IPS-NIHi11 (cell line): Measurements from ENCODE around the gene MASP1.
"Not testable (repeated sequence)": the region's sequence is repeated elsewhere in the genome, so short reads cannot be mapped to it uniquely, and the experiment has no call there.

Experiments
- DNase-seq: peaks from one replicate; pipeline ENCODE4 v3.0.0; 2012; ENCODE audit warnings: mixed read lengths, low spot score

The MASP1 gene

DNA sequence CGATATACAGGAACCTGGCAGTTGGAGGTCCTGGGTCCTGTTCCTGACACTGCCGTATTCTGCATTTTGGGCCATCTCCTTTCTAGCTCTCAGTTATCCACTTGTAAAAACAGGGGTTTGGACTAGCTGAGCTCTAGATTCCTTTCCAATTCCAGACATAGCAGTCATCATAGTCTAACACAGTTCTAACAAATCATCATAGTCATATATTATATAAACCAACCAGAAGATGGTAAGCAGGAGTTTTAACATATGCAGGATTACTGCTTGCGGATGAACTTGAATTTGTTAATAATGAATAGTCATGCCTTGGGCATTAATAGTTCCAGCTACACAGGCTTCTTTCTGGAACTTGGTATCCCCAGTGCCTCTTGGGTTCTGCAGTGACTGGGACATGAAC lies 26.6 kb downstream of the MASP1 start:
- DNase-seq: no peak

DNA sequence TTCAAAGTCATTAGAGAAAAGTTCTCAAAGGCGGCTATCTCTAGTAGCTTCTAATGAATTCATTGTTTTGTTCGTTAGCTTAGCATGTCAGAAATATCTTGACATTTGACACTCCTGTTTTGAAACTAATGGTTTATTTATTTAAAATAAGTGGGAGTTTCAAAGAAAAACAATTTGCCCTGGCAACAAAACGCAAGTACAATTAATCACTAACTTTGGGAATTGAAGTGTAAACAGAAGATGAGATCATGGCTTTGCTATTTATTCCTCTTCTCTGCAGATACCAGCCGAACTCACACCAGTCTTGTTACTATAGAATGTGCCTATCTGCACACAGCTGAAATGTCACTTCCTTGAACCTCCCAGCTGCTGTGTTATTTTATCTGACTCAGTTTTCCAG lies 27.5 kb downstream of the MASP1 start:
- no peak for DNase-seq

DNA sequence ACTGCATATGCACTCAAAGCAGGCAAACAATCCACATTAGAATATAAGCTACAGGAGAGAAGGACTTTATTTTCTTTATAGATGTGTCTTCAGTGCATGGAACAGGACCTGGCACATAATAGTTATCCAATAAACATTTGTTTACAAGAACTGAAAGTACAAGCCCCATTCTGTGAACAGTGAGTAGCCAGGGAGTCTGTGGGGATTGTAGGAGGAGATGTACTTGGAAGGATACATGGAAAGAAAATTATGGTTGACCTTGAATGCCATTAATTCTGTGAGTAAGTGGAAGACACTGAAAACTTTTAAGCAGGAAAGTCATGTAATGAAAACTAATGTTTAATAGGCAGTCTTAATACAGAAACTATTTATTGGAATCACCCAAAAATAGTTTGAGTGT lies 28.3 kb downstream of the MASP1 start:
- DNase-seq: no peak

DNA sequence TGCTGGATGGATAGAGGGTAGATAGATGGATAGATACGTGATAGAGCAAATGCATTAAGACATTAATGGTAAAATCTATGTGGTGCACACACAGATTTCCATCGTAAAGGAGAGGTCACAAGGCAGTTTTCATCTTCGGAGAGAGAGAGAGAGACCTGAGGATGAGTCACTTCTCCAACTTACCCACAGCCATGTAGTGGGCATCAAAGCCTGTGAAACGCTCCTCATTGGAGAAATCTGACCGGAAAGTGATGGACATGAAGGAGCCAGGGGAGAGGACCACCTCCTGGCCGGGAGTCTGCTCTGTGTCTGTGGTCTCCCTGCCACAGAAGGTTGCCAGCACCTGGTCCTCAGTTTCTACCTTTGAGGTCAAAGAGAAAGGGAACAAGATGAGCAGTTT lies 29.2 kb downstream of the MASP1 start:
- DNase-seq: no peak

DNA sequence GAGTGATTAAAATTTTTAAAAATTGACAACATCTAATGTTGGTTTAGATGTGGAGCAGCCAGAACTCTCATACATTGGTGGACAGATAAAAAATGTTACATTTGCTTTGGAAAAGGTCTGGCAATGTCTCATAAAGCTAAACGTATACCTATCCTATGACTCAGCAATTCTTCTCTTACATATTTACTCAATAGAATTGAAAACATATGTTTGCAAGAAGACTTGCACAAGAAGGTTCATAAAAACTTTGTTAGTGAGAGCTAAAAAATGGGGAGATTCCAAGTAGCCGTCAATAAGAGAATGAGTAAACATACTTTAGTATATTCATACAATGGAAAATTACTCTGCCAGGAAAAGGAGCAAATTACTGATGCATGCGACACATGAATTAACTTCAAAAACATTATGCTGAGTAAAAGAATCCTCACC lies 30.0 kb downstream of the MASP1 start:
- DNase-seq: no peak

DNA sequence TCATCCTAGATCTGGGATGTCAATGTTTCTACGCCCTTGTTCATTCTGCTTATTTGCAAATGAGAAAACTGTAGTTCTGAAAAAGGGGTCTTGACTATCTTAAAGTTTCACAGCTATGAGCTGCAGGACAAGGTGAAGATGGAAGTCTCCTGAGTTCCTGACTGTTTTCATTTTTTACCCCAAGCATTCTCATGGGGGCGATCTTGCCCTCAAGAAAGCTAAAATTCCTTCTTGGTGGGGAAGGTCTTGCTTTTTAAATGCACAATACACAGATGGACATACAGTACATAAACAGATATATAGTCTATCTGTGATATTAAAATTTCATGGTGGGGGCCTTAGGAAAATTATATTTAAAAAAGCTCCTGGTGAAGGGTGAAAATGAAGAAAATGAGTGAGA lies 32.4 kb downstream of the MASP1 start:
- no peak for DNase-seq

DNA sequence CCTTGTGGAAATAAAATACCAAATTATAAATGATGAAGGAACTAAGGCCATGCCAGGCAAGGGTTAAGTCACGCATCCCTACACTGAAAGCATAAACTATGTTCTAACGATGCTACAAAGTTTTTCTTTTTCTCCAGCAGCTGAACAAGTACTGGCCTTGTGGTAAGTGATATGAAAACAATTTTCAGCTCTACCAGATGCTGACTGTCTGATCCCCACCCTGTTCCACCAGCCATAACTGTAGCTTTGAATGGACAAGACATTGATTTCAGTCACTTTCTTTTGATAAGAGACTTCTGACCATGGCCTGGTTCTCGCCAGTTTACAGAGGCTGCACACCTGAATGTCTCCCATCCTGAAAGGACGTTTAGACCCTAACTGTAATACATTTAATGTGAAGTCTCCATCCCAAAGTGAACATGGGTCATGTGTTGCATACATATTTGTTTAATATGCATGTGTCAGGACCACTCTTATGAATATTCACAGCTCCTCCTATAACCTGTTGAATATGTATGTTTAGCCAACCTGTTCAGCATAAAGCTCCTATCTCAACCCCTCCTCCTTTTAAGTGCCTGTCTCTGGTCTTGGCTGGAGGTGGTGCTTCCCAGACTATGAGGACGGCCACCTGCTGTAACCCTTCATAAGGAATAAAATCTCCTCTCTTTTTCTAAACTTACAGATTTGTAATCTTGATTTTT lies 33.4 kb downstream of the MASP1 start:
- DNase-seq: no peak

DNA sequence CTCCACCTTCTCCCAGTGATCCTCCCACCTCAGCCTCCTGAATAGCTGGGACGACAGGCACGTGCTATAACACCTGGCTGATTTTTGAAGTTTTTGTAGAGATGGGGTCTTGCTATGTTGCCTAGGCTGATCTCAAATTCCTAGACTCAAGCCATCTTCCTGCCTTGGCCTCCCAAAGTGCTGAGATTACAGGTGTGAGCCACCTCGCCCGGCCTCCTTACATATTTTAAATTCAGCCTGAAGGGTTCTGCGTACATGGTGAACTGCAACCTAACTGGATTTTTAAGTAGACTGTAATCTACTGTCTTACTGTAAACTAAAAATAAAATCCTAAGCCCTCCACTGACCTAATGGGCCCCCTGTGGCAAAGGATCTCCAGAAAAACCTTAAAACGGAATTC lies 34.1 kb downstream of the MASP1 start:
- no peak for DNase-seq

DNA sequence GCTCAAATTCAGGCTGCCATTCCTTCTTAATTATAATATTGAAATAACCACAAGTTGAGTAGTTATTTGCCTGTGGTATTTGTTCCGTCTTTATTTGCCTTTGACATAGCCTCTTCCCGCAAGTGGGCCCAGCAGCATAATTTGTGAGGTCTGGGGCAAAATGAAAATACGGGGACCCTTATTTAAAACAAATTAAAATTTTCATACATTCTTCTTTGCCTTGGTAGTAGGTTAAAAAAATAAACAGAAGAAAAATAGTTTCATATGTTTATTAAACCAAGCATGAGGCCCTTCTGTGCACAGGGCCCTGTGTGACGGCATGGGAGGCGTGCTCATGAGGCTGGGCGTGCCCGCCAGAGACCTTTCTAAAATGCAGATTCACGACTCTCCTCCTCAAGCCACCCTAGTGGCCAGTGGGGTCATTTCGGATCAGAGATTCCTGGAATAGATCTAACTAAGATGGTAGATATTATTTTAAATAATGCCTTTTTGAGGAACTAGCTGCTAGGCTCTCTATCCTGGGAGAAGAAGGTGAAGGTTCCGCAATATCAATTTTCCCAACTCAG lies 35.4 kb downstream of the MASP1 start:
- DNase-seq: peak; percentile 34

DNA sequence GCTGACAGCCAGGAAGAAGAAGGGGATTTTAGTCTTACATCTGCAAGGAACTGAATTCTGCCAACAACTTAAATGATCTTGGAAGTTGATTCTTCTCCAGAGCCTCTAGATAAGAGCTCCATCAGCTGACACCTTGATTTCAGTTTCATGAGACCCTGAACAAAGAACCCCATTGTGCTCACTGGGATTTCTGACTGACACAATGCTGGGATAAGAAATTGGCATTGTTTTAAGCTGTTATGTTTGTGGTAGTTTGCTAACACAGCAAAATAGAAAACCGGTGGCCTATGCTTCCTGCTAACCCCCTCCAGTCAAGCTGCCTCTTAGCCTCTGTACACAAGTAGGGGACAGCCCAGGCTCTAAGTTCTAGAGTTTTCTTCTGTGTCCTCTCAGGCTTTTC lies 36.2 kb downstream of the MASP1 start:
- no peak for DNase-seq

DNA sequence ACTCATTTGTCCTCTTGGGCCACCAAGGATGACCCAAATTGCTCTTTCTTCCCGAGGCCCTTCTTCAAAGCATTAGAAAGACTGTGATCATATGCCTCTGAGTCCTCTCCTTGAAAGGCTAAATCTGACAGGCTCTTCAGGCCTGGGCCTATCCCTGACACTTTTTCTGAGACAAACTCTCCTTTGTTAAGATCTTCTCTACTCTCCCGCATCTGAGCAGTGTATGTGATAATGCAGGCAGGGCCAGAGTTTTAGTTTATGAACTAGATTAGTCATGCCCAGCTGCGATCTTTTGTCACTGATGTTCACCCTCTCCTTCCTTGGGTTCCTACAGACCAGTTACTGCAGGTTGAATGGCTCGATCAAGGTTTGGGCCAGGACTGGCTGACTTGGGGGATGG lies 39.2 kb downstream of the MASP1 start:
- no peak for DNase-seq

DNA sequence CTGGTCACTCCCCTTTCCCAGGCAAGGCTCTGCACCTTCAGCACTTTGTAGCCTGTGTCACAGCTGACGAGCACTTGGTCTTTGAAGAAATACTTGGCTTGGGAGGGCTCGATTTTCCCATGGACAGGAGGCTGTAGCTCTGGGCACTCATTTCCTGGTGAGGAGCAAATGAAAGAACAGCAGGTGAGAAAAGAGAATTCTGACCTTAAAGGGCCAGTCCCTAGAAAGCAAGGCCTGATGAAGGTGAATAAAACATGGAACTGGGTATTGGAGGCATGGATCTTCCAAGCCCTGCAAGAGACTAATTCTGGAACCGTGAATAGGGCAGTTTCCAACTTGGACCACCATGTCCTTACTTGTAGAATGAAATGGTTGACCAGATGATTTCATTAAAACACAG lies 39.9 kb downstream of the MASP1 start:
- no peak for DNase-seq

DNA sequence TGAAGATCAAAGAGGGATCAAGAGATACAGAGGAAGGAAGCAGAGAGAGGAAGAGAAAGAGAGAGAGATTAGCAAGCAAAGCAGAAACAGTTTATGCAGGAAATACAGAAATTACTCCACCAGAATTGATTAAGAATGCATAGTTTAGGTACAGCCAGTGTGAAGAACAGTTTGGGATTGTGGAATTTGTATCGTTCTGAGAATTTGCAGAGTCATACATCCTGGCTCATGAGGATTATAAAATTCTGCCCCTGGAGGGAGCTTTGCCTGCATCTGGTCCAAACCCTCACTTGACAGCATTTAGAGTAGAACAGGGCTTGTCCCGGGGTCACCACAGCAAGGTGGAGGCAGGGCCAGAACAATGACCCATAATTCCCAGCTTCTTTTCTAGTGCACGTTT lies 44.1 kb downstream of the MASP1 start:
- DNase-seq: no peak

DNA sequence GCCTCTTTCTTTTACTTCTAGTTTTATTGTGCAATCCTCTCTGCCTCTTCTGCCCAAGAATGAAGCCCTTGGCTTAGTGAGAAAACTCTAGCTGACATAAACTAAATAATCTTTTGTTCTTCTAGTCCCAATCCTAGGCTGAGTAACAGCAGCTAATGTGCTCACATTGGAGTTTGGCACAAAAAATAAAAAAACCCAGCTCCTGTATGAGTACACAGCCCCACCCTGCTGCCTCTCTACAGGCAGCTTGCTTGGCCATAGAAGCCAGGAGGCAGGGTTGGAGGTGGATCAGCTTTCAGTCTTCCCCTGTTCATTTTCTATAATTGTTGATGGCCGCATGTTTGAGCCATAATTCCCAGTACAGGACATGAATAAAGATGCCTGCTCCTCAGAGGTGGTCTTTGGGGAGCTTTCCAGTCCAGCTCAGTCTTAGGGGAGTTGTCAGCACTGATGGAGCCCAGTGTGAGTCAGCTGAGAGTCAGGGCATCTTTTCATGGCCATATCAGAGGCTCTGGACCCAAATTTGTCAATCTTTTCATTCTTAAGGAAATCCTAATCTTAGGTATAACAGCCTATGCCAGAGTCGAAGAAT lies 47.5 kb downstream of the MASP1 start:
- DNase-seq: no peak

DNA sequence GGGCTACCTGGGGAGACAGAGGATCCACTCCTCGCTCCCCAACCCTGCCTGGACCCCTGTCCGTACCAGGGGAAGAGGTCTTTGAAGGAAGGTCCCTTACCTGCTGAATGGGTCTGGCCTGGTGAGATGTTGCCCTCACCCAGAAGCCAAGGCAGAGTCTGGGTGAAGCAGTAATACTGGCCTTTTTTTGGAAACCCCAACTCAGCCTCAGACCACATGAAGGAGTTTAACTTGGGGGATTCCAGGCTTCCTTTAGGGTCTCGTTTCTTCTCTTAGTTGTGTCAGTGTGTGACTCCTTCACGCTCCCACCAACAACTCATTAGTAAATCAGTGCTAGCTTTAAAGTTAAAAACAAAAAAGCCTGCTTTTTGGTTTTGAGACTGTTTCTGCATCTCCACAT lies 48.6 kb downstream of the MASP1 start:
- no peak for DNase-seq

DNA sequence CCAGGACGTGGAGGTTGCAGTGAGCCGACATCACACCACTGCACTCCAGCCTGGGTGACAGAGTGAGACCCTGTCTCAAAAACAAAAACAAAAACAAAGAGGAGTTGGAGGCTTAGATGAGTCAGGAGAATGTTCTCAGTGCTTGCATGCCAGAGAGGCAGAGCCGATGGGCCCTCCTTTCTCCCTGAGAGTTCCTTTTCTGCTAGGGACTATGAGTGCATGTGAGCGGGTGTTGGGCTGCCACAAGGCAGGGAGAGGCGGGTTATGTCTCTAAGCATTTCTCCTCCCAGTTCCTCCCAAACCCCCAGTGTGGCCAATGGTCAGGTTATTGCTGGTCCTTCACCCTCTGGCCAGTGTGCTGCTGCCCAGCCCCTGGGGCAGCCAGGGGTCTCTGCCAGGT lies 49.1 kb downstream of the MASP1 start:
- DNase-seq: no peak

DNA sequence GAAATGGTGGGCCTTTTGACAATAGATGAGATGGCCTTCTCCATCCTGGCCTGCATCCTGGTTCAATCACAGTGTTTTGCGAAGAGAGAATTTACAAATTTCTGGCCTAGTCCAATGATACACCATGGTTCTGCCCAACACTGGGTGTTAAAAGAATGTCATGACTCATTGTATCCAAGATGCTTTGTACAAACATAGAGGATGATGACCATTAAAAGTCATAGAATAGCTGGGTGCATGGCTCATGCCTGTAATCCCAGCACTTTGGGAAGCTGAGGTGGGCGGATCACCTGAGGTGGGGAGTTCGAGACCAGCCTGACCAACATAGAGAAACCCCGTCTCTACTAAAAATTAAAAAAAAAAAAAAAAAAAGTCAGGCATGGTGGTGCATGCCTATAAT lies 52.7 kb downstream of the MASP1 start:
- DNase-seq: not testable (repeated sequence)

DNA sequence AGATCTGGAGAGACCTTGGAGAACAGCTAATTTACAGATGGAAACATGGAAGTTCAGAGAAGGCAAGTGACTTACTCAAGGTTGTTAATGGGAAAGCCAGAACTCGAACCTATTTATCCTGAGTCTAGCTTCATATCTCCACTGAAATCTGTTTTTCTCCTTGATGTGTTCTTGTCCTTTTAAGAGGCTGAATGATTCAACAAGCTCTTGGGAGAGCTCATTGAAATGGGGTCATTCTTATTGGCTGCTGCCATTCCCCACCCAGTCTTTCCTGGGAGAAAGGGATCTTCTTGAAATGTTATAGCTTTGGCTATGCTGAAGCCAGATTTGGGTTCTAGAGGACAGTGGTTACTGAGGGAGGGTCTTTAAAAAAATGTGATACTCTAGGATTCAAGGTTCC lies 53.3 kb downstream of the MASP1 start:
- DNase-seq: no peak

DNA sequence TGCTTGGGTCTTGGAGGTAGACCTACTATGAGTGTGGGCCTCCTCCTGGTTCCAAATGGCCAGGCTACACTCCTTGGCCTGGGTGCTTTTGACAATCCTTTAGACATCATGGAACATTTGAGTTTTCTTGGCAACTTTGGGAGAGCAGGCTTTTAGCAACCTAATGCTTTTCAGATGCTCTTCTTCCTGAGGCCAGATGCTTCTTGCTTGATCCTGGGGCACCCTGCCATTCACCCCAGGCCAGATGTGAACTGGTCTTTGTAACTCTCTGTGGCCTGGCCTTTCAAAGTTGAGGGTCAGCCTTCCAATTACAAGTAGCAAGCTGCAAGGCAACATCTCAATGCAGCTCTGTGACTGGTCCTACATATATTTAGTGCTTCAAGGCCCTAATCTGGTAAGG lies 53.8 kb downstream of the MASP1 start:
- no peak for DNase-seq

DNA sequence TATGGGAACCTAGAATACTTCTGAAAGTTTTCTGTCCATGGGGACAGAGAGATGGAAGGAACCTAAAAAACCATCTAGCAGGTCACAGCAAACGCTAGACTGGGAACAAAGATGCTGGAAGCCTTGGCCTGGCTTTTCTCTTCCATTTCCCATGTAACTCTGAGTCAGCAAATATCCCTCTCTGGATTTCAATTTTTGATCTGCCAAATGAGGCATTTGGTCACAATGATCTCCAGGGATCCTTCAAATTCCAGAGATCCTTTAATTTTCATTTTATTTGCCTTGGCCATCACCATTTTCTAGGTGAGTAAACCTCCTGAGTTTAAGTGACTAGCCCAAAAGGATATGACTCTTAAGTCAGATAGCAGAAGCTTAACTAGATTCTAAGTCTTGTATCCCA lies 54.6 kb downstream of the MASP1 start:
- no peak for DNase-seq

DNA sequence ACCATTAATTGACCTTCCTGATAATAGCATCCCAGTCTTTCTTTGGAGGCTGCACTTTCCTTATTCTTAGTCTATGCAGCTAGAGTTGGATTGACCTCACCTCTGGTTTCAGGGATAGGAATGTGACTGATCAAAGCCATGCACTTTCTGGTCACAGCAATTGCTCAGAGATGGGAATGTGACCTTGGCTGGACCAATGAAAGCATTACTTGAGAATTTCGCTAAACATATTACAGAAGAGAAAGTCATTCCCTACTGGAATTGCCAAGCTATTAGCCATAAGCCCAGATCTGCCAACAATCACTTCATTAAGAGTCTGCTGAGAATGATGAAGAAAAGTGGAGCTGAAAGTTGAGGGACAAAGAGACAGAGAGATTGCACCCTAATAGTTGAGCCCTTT lies 61.5 kb downstream of the MASP1 start:
- no peak for DNase-seq

DNA sequence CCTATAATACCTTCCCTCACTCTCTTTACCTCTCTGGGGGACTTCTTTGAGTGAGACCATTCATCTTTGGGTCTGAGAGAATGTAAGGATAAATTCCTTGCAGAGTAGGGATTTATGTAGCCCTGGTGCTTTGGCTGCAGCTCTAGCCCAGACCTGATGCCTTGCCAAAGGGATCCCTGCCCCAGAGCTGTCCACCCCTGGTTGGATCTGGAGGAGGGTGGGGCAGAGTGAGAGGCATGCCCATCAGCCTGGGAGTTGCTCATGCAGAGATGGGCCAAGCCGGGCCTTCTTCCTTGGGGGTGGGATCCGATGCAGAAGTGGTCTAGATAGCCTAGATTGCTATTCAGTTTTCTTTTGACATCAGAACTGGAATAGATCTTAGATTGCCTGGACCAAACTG lies 62.8 kb downstream of the MASP1 start:
- no peak for DNase-seq

DNA sequence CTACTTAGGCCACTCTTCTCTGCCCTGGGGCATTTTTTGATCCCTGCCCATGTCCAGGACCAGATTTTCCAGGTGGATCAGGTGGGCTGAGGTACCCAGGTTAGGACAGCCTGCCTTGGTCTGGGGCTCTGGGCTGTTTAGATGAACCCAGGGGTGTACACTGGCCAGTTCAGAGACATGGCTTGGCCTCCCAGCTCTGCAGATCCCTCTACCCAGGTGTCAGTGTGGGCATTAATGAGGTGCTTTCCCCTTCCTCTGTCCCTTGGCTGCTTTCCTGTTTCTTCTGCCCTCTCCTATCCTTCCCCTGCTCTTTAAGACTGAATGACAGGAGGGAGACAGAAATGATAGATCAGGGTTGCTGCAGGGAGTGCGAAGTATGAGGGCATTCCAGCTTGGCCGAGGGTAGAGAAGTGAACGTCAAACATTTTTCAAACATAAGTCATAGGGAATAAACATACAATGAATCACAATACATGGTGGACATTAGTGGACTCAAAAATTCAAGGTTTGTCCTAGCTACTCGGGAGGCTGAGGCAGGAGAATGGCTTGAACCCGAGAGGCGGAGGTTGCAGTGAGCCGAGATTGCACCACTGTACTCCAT lies 63.8 kb downstream of the MASP1 start:
- no peak for DNase-seq

DNA sequence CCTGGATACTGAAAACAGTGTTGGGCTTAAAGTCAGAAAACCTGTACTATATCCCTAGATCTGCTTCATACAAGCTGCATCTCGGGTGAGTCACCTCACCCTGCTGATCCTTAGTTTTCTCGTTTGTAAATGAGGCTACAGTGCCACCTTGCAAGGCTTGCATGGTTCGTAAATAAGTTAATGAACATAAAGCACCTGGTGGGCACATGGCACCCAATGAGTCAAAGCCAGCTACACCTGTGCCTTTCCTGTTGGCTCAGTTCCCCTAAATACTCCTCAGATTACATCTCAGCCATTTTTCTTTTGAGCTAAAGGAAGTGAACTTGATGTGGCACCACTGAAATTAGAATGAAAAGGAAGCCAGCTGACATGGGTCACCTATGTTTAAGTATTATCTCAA lies 67.7 kb downstream of the MASP1 start:
- DNase-seq: no peak
